B cell (primary cell): Measurements from ENCODE around the gene KRTAP10-9.

ENCODE experiments used
- CTCF ChIP-seq: fragments of 200-600 bp; IDR thresholded peaks from one replicate; pipeline ENCODE4 v1.8.0; 2022; ENCODE audit warnings: antibody characterized with exemption, mild to moderate bottlenecking
- EZH2 ChIP-seq: IDR thresholded peaks from 2 replicates; pipeline ENCODE4 v1.6.1; 2012; ENCODE audit warnings: borderline replicate concordance, low read depth, mild to moderate bottlenecking, moderate library complexity, low read length; ENCODE audit not compliant: insufficient read depth, poor library complexity, severe bottlenecking

- TF ChIP-seq CTCF (no peak), EZH2 (no peak)
Observed at GRCh38 chr21:44602463-44602850, 24.4 kb upstream of the KRTAP10-9 start.
